HG02943 (cell line): ENCODE results near the gene ZBTB7C.

Experiments
- ATAC-seq: cut with Tn5 transposase; IDR thresholded peaks from one replicate; pipeline ENCODE4 v1.9.1; 2021; ENCODE audit warnings: mild to moderate bottlenecking, low read depth, moderate library complexity; ENCODE audit not compliant: unreplicated experiment

ZBTB7C gene

GRCh38 chr18:48051945-48052840 is 357.0 kb downstream of the ZBTB7C start:
- ATAC-seq = no peak

GRCh38 chr18:48050176-48050575 is 359.0 kb downstream of the ZBTB7C start:
- no peak for ATAC-seq

GRCh38 chr18:48049757-48050156 is 359.4 kb downstream of the ZBTB7C start:
- ATAC-seq = no peak

DNA sequence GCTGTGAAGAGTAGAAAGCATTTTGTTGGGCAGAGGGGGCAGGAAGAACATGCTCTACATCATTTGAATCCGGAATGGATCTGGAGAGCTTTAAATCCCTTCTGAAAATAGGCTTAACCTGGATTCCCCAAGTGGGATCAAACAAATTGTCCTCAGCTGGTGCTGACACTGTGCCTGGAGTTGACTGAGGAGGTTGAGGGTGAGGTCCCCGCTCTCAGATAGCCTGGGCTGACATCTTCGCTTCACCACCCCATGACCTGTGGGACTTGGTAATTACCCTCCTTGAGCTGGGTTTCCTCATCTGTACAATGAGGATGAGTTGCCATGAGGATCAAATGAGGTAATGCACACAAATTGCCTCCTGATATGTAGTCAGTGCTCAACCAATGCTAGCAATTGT is 360.9 kb downstream of the ZBTB7C start:
- ATAC-seq = no peak

GRCh38 chr18:48046843-48047242 is 362.3 kb downstream of the ZBTB7C start:
- no peak for ATAC-seq

DNA sequence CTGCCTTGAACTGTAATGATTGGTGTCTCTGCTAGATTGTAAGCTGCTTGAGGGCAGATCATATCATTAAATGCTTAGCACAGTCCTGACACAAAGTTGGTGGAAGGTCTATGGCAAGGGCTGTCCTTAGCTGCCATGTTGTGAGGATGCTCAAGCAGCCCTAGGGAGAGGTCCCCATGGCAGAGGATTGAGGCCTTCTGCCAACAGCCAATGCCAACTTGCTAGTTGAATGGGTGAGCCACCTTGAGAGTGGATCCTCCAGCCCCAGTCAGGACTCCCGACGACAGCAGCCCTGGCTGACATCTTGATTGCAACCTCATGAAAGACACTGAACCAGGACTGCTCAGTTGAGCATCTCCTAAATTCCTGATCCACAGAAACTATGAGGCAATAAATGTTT is 363.4 kb downstream of the ZBTB7C start:
- no peak for ATAC-seq

GRCh38 chr18:48044944-48045343 is 364.2 kb downstream of the ZBTB7C start:
- no peak for ATAC-seq

DNA sequence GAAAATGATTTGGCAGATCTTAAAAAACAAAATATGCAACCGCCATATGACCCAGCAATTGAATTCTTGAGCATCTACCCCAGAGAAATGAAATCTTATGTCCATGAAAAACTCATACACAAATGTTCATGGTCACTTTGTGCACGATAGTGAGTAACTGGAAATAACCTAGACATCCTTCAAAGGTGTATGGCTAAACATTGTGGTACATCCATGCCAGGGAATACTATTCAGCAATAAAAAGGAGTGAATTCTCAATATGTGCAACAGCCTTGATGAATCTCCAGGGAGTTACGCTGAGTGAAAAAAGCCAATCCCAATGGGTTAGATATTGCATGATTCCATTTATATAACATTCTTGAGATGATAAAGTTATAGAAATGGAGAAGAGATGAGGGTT is 366.0 kb downstream of the ZBTB7C start:
- no peak for ATAC-seq

DNA sequence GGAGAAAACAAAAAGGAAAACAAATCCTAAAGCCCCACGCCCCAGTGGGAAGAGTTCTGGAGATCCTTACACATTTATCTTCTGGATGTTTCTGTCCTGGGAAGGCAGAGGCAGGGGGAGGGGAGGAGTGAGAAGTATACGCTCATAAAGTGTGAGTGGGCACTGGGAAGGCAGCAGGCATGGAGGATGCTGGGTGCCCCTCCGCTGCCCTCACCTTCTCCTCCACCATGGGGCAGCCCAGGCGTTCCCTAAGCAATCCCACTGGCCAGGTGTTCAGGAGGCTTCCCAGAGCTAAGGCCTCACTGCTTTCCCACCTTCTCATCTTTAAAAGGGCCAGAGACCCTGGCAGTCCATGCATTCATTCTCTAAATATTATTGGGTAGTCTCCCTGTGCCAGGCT is 366.8 kb downstream of the ZBTB7C start:
- no peak for ATAC-seq

GRCh38 chr18:48040457-48041110 is 368.6 kb downstream of the ZBTB7C start:
- no peak for ATAC-seq

- ATAC-seq = no peak
These were observed 369.4 kb downstream of the ZBTB7C start for GRCh38 chr18:48039769-48040215.

- ATAC-seq = no peak
These were observed 370.5 kb downstream of the ZBTB7C start for GRCh38 chr18:48038636-48039035.

- ATAC-seq = no peak
These were observed 371.5 kb downstream of the ZBTB7C start for GRCh38 chr18:48037481-48038271.

DNA sequence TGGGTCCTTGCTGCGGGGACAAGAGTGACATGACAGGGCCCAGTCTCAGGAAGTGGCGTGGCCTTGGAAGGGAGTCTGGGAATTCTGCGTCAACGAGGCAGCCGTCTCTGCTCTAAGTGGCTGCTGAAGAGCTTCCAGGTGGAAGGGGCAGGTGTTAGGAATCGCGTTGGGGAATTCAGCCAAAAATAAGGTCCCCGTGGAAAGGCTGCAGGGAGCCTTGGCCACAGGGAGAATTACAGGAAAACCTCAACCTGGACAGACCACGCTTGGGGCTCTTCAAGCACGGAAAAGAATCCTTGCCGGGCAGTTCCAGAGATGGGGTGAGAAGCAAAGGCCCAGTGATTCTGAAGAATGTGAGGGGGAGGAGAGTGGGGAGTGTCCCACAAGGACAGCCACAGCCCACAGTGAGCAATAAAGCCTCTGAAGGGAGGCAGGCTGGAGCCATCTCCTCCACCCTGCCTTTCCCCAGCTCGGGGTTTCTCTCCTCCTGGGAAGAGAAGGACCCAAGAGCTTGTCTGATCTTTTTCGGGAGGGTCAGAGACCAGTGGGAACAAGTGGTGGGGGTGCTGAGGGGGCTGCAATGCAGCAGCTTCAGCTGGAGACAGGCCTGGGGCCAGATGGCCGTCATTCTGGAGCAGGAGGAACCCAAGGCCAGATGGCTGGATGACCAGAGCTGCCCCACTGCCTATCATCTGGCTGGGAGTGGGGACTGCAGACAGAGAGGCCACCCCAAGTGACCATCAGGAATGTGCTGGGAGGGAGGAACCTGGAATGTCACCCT is 372.4 kb downstream of the ZBTB7C start:
- ATAC-seq = no peak

DNA sequence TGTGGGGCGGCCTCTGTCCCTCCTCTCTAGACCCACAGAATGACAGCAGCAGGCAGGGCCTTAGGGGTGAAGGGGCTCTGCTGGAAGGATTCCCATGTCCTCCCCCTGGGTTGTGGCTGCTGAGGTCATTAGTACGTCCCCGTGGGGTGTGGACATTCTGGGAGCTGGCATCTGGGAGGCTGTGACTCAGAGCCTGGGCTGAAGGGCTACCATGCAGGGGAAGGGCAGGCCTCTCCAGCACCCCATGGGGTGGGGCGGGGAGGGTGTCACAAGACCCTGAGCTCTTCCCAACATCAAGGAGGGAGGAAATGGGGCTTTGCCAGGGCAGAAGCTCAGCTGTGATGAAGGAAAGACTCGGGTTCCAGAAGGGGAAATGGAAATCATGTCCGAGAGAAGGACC is 373.0 kb downstream of the ZBTB7C start:
- no peak for ATAC-seq

DNA sequence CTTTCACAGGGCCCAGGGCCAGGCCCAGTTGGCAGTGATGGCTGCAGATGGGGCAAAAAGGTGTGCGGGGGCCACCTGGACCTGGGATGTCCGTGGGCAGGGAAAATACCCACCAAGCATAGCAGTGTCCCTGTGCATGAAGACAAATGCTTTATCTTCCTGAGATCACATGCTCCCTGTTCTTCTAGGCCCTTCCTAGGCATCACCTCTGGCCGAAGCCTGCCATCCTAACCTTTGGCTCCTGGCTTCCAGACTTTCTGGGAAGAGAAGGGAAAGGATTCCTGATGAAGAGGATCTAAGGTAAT is 373.7 kb downstream of the ZBTB7C start:
- ATAC-seq = no peak

GRCh38 chr18:48034651-48035555 is 374.3 kb downstream of the ZBTB7C start:
- ATAC-seq = no peak

DNA sequence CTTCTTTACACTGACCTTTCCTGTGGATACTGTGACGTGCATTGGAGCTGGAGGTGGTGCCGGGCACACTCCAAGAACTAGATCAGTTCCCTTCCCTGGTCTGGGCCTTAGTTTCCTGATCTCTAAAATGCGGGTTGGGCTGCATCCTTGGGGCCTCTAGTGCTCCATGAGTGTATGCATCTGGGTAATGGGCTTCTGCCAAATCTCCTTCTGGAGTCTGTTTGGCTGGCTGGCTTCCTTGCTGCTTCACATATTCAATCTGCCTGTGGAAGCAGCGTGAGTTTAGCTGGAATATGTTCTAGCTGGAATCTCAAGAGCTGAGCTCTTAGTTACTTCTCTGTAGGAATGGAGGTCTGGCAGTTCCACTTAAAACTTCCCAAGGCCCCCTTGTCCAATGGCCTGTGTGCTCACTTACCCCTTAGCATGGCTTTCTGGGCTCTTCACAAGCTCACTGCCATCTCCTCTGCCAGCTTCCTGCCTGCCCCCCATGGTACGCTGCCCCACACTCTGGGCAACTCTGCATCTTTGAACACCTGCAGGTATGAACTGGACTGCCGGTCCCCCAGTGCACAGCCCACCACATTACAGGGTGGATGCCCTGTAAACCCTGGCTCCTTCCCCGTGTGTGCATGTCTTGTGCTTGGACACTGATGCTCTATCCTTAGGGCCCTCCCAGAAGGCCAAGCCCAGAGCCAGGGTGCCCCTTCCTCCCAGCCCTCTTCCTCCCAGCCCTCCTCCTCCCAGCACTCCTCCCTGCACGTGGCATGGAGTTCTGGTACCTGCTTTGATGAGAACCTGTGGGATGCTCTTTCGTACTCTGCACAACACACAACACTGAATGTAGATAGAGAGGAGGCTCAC is 375.2 kb downstream of the ZBTB7C start:
- no peak for ATAC-seq
